HUES6 (cell line): Measurements from ENCODE around the gene EHD1.

Source experiments
- H3K27ac ChIP-seq: 2 replicates; pipeline ENCODE4 v1.7.0; 2013; ENCODE audit warnings: low read depth, mild to moderate bottlenecking, low read length, inconsistent platforms
- H3K27me3 ChIP-seq: 2 replicates; pipeline ENCODE4 v1.6.1; 2013; ENCODE audit warnings: low read length; ENCODE audit not compliant: control insufficient read depth, insufficient read depth
- H3K36me3 ChIP-seq: 2 replicates; pipeline ENCODE4 v1.6.1; 2013; ENCODE audit warnings: low read length; ENCODE audit not compliant: control insufficient read depth, insufficient read depth
- H3K4me1 ChIP-seq: 2 replicates; pipeline ENCODE4 v1.6.1; 2013; ENCODE audit warnings: low read length; ENCODE audit not compliant: control insufficient read depth, insufficient read depth
- H3K4me3 ChIP-seq: 2 replicates; pipeline ENCODE4 v1.5.1; 2013; ENCODE audit warnings: low read depth, low read length
- H3K9ac ChIP-seq: one replicate; pipeline ENCODE4 v1.6.1; 2013; ENCODE audit warnings: mild to moderate bottlenecking, low read length
- H3K9me3 ChIP-seq: 2 replicates; pipeline ENCODE4 v1.6.1; 2013; ENCODE audit warnings: low read depth, low read length; ENCODE audit not compliant: control insufficient read depth, insufficient read depth

EHD1 gene

GRCh38 chr11:64917663-64917995 is 39.2 kb upstream of the EHD1 start:
- Histone ChIP-seq H3K27ac (no peak overlapping the region), H3K9ac (peak overlapping the region; percentile 32)

GRCh38 chr11:64916775-64917662 is 38.6 kb upstream of the EHD1 start, which contains the start of gene ATG2A:
Gene ATG2A (minus strand): TSS chr11:64917209. CDS start chr11:64917135, 74 bp downstream.
- peak within 1 kb of the TSS; percentile 97 for H3K4me3 ChIP-seq
- peak within 1 kb of the TSS; percentile 43; the same call in 1 of the 2 replicates for H3K27ac ChIP-seq
- peaks cover 10% of the 10 kb centered on the region for H3K4me1 ChIP-seq
- no peaks in the 10 kb centered on the region for H3K9me3 ChIP-seq
- peak within 1 kb of the TSS; percentile 88 for H3K9ac ChIP-seq
- H3K27me3 ChIP-seq: no peaks in the 10 kb centered on the region
- H3K36me3 ChIP-seq: peaks cover 21% of the 10 kb centered on the region

More at GRCh38 chr11:64917663-64917995, 39.2 kb upstream of the EHD1 start:
- H3K27me3 ChIP-seq: no peaks in the 10 kb centered on the region
- peak overlapping the region; percentile 59 for H3K4me3 ChIP-seq
- peaks cover 10% of the 10 kb centered on the region for H3K4me1 ChIP-seq
- peaks cover 17% of the 10 kb centered on the region for H3K36me3 ChIP-seq
- H3K9me3 ChIP-seq: no peaks in the 10 kb centered on the region

GRCh38 chr11:64916040-64916774 is 37.8 kb upstream of the EHD1 start:
- Histone ChIP-seq H3K9ac (peak overlapping the region; percentile 88), H3K27me3 (no peaks in the 10 kb centered on the region), H3K27ac (peak overlapping the region; percentile 43; the same call in 1 of the 2 replicates), H3K4me3 (peak overlapping the region; percentile 97), H3K36me3 (peaks cover 29% of the 10 kb centered on the region), H3K9me3 (no peaks in the 10 kb centered on the region), H3K4me1 (peaks cover 10% of the 10 kb centered on the region)

DNA sequence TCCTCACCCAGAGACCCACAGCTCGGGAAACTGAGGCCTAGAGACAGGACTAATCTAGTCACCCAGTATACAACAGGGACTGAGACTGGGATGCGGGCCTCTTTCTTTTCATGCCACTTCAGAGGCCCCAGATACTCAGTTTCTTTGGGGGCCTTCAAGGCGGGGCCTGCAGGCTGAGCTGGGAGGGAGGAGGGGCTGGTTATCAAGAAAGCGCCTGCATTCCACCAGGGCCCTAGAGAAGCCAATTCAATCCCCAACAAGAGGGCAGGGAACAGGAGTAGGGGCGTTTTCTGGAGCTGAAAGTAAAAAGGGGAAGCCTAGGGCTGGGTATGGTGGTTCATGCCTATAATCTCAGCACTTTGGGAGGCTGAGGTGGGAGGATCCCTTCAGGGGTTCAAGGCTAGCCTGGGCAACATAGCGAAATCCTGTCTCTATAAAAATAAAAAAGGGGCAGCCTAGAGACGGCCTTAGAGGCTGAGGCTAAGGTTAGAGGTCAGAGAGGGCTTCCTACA is 37.0 kb upstream of the EHD1 start:
- Histone ChIP-seq H3K27me3 (no peaks in the 10 kb centered on the region), H3K9ac (peak overlapping the region; percentile 88), H3K27ac (no peak overlapping the region), H3K9me3 (no peaks in the 10 kb centered on the region), H3K4me1 (peaks cover 10% of the 10 kb centered on the region), H3K4me3 (peak overlapping the region; percentile 97; the same call in 1 of the 2 replicates), H3K36me3 (peaks cover 37% of the 10 kb centered on the region)

GRCh38 chr11:64914123-64914522 is 35.7 kb upstream of the EHD1 start:
- Histone ChIP-seq H3K9me3 (no peaks in the 10 kb centered on the region), H3K36me3 (peaks cover 50% of the 10 kb centered on the region), H3K9ac (no peak overlapping the region), H3K4me3 (no peak overlapping the region), H3K27ac (no peak overlapping the region), H3K4me1 (peaks cover 10% of the 10 kb centered on the region), H3K27me3 (no peaks in the 10 kb centered on the region)

- Histone ChIP-seq H3K9me3 (no peaks in the 10 kb centered on the region), H3K9ac (no peak overlapping the region), H3K4me1 (peaks cover 10% of the 10 kb centered on the region), H3K27ac (no peak overlapping the region), H3K36me3 (peaks cover 57% of the 10 kb centered on the region), H3K27me3 (no peaks in the 10 kb centered on the region), H3K4me3 (no peak overlapping the region)
These were observed 34.8 kb upstream of the EHD1 start for GRCh38 chr11:64913171-64913727.

DNA sequence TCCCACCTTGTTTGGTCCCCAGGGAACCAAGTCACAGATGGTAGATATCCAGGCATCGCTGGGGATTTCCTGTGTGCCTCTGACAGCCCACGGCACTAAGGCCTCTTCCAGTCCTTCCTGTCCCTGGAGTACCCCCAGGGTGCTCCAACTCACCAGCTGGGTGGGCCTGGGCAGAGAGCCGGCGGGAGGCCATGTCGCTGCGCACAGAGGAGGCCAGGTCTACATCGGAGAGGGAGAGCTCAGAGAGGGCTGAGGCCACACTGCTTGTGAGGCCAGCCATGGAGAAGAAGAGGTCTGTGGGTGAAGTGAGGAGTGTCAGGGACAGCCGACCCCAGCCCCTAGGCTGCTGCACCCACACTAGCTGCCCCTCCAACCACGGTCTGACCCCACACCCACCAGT is 33.3 kb upstream of the EHD1 start:
- Histone ChIP-seq H3K36me3 (peaks cover 67% of the 10 kb centered on the region), H3K4me1 (peaks cover 7% of the 10 kb centered on the region), H3K27ac (no peak overlapping the region), H3K9me3 (no peaks in the 10 kb centered on the region), H3K9ac (no peak overlapping the region), H3K27me3 (no peaks in the 10 kb centered on the region), H3K4me3 (no peak overlapping the region)

- Histone ChIP-seq H3K4me3 (no peak overlapping the region), H3K27me3 (no peaks in the 10 kb centered on the region), H3K27ac (no peak overlapping the region), H3K4me1 (peaks cover 6% of the 10 kb centered on the region), H3K9ac (no peak overlapping the region), H3K36me3 (peaks cover 72% of the 10 kb centered on the region), H3K9me3 (no peaks in the 10 kb centered on the region)
These were observed 32.7 kb upstream of the EHD1 start for GRCh38 chr11:64911142-64911541.

- H3K36me3 ChIP-seq: peaks cover 78% of the 10 kb centered on the region
- H3K4me1 ChIP-seq: no peaks in the 10 kb centered on the region
- no peaks in the 10 kb centered on the region for H3K27me3 ChIP-seq
- H3K4me3 ChIP-seq: no peak overlapping the region
- H3K9ac ChIP-seq: no peak overlapping the region
- H3K27ac ChIP-seq: no peak overlapping the region
- H3K9me3 ChIP-seq: no peaks in the 10 kb centered on the region
These were observed 32.2 kb upstream of the EHD1 start for GRCh38 chr11:64910451-64911093.

DNA sequence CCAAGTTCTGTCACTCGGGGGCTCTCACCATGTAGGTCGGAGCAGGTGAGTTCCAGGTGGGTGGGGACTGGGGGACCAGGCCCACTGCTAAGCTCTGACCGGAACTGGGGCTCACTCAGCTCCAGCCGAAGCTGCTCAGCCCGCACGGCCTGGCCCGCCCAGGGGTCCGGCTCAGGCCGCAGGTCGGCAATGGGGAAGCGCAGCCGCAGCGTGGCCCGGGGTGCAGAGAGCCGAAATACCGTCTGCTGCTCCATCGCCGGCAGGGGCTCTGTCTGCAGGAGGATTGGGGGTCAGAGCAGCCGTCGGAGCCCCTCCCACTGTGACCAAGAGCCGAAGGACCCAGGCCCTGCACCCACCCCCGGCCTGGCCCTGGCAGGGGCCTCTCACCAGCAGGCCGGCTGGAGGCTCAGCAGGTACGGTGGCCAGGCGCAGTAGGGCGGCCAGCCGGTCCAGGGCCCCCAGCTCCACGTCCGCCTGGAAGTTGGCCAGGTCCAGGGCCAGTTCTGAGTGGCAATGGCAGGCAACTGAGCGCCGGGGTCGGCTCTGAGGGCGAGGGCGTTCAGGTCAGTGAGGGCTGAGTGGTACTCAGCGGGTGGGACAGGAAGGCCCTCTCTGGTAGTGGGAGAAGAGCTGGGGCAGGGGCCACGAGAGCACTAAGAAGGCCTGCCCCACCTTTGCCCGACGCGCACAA is 31.4 kb upstream of the EHD1 start:
- Histone ChIP-seq H3K27me3 (no peaks in the 10 kb centered on the region), H3K4me1 (no peaks in the 10 kb centered on the region), H3K27ac (no peak overlapping the region), H3K9me3 (no peaks in the 10 kb centered on the region), H3K9ac (no peak overlapping the region), H3K36me3 (peaks cover 84% of the 10 kb centered on the region), H3K4me3 (no peak overlapping the region)
